H1 (cell line): Measurements from ENCODE around the gene CCDC24. TPM values are rescaled to one million over a fixed set of nuclear protein-coding genes. Genes with fewer than 3 reads are reported as not detected.

Source experiments
- CTCF ChIA-PET: fragments of 300-600 bp; sonication (Branson Sonifier 250); formaldehyde crosslinking; loops from one replicate; lab custom pipeline; 2021; ENCODE audit not compliant: partially characterized antibody; lab: Charles Lee
- POLR2A ChIA-PET: fragments of 300-600 bp; sonication (Branson Sonifier 250); formaldehyde crosslinking; loops from one replicate; lab custom pipeline; 2021; ENCODE audit warnings: inconsistent platforms; ENCODE audit not compliant: partially characterized antibody; lab: Charles Lee
- DNase-seq, 2 experiments: peaks; one replicate each; pipeline versions ENCODE4 v3.0.0 to v3.0.0-alpha.2; 2010 to 2022; ENCODE audit warnings: low spot score in 2 of 2, low read depth in 1 of 2, mixed read lengths in 1 of 2
- FAIRE-seq: peaks from 2 replicates; lab custom pipeline; 2011; peaks lifted over from hg19 to GRCh38; lab: Jason Lieb, UNC
- H2AFZ ChIP-seq: 2 replicates; pipeline ENCODE4 v1.8.1; 2012; ENCODE audit warnings: low read length, inconsistent platforms
- H2AK5ac ChIP-seq: 2 replicates; pipeline ENCODE4 v1.6.1; 2013; ENCODE audit warnings: low read depth, low read length
- H2BK120ac ChIP-seq: replicated peaks from 2 replicates; pipeline ENCODE3; 2013; ENCODE audit warnings: low read depth, low read length, inconsistent platforms
- H2BK12ac ChIP-seq: 2 replicates; pipeline ENCODE4 v1.6.1; 2013; ENCODE audit warnings: low read depth, low read length
- H2BK15ac ChIP-seq: 2 replicates; pipeline ENCODE4 v1.6.1; 2013; ENCODE audit warnings: low read length
- H2BK20ac ChIP-seq: 2 replicates; pipeline ENCODE4 v1.6.1; 2013; ENCODE audit warnings: low read length
- H2BK5ac ChIP-seq: 2 replicates; pipeline ENCODE4 v1.6.1; 2013; ENCODE audit warnings: low read depth, low read length
- H3K14ac ChIP-seq: 2 replicates; pipeline ENCODE4 v1.6.1; 2013; ENCODE audit warnings: inconsistent platforms; ENCODE audit not compliant: insufficient read length
- H3K18ac ChIP-seq: 2 replicates; pipeline ENCODE4 v1.6.1; 2013; ENCODE audit warnings: low read length; ENCODE audit errors: extremely low read depth
- H3K23ac ChIP-seq: 2 replicates; pipeline ENCODE4 v1.6.1; 2013; ENCODE audit warnings: inconsistent platforms; ENCODE audit not compliant: insufficient read length
- H3K23me2 ChIP-seq: 2 replicates; pipeline ENCODE4 v1.6.1; 2013; ENCODE audit warnings: low read depth, low read length
- H3K27ac ChIP-seq: 2 replicates; pipeline ENCODE4 v1.6.1; 2011; ENCODE audit warnings: low read depth, low read length, inconsistent platforms
- H3K27me3 ChIP-seq, 4 experiments: replicated peaks in 1 of 4; 1 replicate in 1 of 4; 2 replicates in 3 of 4; pipeline versions ENCODE4 v1.6.1 to v1.8.1; 2011 to 2013; ENCODE audit warnings: low read length in 3 of 4, mild to moderate bottlenecking in 3 of 4, inconsistent platforms in 2 of 4, mixed read lengths in 2 of 4, moderate library complexity in 1 of 4; ENCODE audit not compliant: control insufficient read depth in 3 of 4, insufficient read depth in 3 of 4; ENCODE audit errors: extremely low read depth in 1 of 4
- H3K36me3 ChIP-seq, 4 experiments: 2 replicates each; pipeline versions ENCODE4 v1.6.1 to v1.8.1; 2011 to 2013; ENCODE audit warnings: mild to moderate bottlenecking in 4 of 4, low read length in 3 of 4, moderate library complexity in 2 of 4, control low read depth in 1 of 4, inconsistent platforms in 1 of 4; ENCODE audit not compliant: insufficient read depth in 4 of 4, control insufficient read depth in 2 of 4
- H3K4ac ChIP-seq: replicated peaks from 2 replicates; pipeline ENCODE3; 2013; ENCODE audit warnings: low read length, low read depth, mixed read lengths, inconsistent platforms; ENCODE audit not compliant: insufficient read length
- H3K4me1 ChIP-seq, 4 experiments: replicated peaks in 1 of 4; 1 replicate in 1 of 4; 2 replicates in 3 of 4; pipeline versions ENCODE4 v1.6.1 to v1.8.1; 2011 to 2013; ENCODE audit warnings: low read length in 3 of 4, inconsistent platforms in 2 of 4, mixed read lengths in 1 of 4; ENCODE audit not compliant: insufficient read depth in 4 of 4, control insufficient read depth in 3 of 4
- H3K4me2 ChIP-seq, 2 experiments: 2 replicates each; pipeline versions ENCODE4 v1.6.1 to v1.8.1; 2011 to 2013; ENCODE audit warnings: low read depth in 2 of 2, low read length in 2 of 2, control low read depth in 1 of 2, inconsistent platforms in 1 of 2, mild to moderate bottlenecking in 1 of 2; ENCODE audit not compliant: insufficient read depth in 1 of 2
- H3K4me3 ChIP-seq, 4 experiments: fragments of 200-600, 300-600 bp in 1 of 4; sonication (generic), shearing (Covaris generic), sonication (Bioruptor Twin) in 1 of 4; 2 replicates each; pipeline versions ENCODE4 v1.5.1 to v1.8.1; 2011 to 2016; ENCODE audit warnings: low read length in 4 of 4, low read depth in 3 of 4, control low read depth in 2 of 4, inconsistent platforms in 2 of 4, mild to moderate bottlenecking in 2 of 4, mixed read lengths in 1 of 4, moderate library complexity in 1 of 4; ENCODE audit not compliant: insufficient read depth in 2 of 4; ENCODE audit errors: extremely low read depth in 1 of 4
- H3K56ac ChIP-seq: replicated peaks from 2 replicates; pipeline ENCODE3; 2013; ENCODE audit warnings: low read depth, mild to moderate bottlenecking, mixed read lengths, low read length, inconsistent platforms; ENCODE audit not compliant: insufficient read length
- H3K79me1 ChIP-seq: 2 replicates; pipeline ENCODE4 v1.6.1; 2013; ENCODE audit warnings: low read depth, low read length, control low read depth
- H3K79me2 ChIP-seq, 2 experiments: 2 replicates each; pipeline versions ENCODE4 v1.6.1 to v1.8.1; 2012 to 2013; ENCODE audit warnings: low read length in 2 of 2, mild to moderate bottlenecking in 2 of 2, inconsistent platforms in 1 of 2; ENCODE audit not compliant: insufficient read depth in 2 of 2, control insufficient read depth in 1 of 2
- H3K9ac ChIP-seq, 4 experiments: replicated peaks in 1 of 4; 1 replicate in 1 of 4; 2 replicates in 3 of 4; pipeline versions ENCODE4 v1.6.1 to v1.8.1; 2011 to 2013; ENCODE audit warnings: low read depth in 3 of 4, low read length in 3 of 4, control low read depth in 2 of 4, mild to moderate bottlenecking in 2 of 4, moderate library complexity in 2 of 4, inconsistent platforms in 1 of 4; ENCODE audit errors: extremely low read depth in 1 of 4
- H3K9me3 ChIP-seq, 2 experiments: 2 replicates each; pipeline versions ENCODE4 v1.6.1 to v1.8.1; 2012 to 2013; ENCODE audit warnings: mild to moderate bottlenecking in 2 of 2, moderate library complexity in 2 of 2, control low read depth in 1 of 2, inconsistent platforms in 1 of 2, low read depth in 1 of 2, low read length in 1 of 2, mixed read lengths in 1 of 2; ENCODE audit not compliant: insufficient read depth in 2 of 2
- H4K20me1 ChIP-seq, 2 experiments: replicated peaks in 1 of 2; 2 replicates each; pipeline versions ENCODE3 to v1.8.1; 2011 to 2013; ENCODE audit warnings: inconsistent platforms in 2 of 2, low read length in 2 of 2, mild to moderate bottlenecking in 1 of 2; ENCODE audit not compliant: insufficient read depth in 2 of 2, control insufficient read depth in 1 of 2
- H4K5ac ChIP-seq: 2 replicates; pipeline ENCODE4 v1.6.1; 2013; ENCODE audit warnings: low read length, low read depth, mixed read lengths, inconsistent platforms; ENCODE audit not compliant: insufficient read length
- H4K8ac ChIP-seq: 2 replicates; pipeline ENCODE4 v1.8.0; 2013; ENCODE audit warnings: mild to moderate bottlenecking, moderate library complexity, low read length, inconsistent platforms; ENCODE audit not compliant: insufficient read depth; ENCODE audit errors: extremely low read depth
- H4K91ac ChIP-seq: replicated peaks from 2 replicates; pipeline ENCODE3; 2013; ENCODE audit warnings: low read length, mixed read lengths, inconsistent platforms; ENCODE audit not compliant: insufficient read length
- ATF3 ChIP-seq: IDR thresholded peaks from 2 replicates; pipeline ENCODE4 v1.6.1; 2011; ENCODE audit warnings: low read depth, mild to moderate bottlenecking, low read length; ENCODE audit not compliant: insufficient read depth
- CEBPB ChIP-seq: IDR thresholded peaks from 2 replicates; pipeline ENCODE4 v1.6.1; 2012; ENCODE audit warnings: low read depth, low read length
- EP300 ChIP-seq, 2 experiments: IDR thresholded peaks; 1 replicate in 1 of 2; 2 replicates in 1 of 2; pipeline ENCODE4 v1.6.1; 2011 to 2012; ENCODE audit warnings: low read depth in 2 of 2, low read length in 2 of 2, mild to moderate bottlenecking in 2 of 2, borderline replicate concordance in 1 of 2, inconsistent platforms in 1 of 2, moderate library complexity in 1 of 2
- EZH2 ChIP-seq: fragments of 200-600 bp; sonication (generic); IDR thresholded peaks from 2 replicates; pipeline ENCODE4 v1.7.1; 2012; ENCODE audit warnings: low read depth, mild to moderate bottlenecking, moderate library complexity, low read length, inconsistent platforms; ENCODE audit not compliant: severe bottlenecking
- KDM5A ChIP-seq: fragments of 200-600 bp; IDR thresholded peaks from 2 replicates; pipeline ENCODE4 v1.7.1; 2012; ENCODE audit warnings: mild to moderate bottlenecking, low read length, inconsistent platforms, mixed read lengths
- MAX ChIP-seq: IDR thresholded peaks from 2 replicates; pipeline ENCODE4 v1.6.1; 2012; ENCODE audit warnings: inconsistent platforms
- RNF2 ChIP-seq: fragments of 200-900, 300-1000 bp; sonication (generic); IDR thresholded peaks from 2 replicates; pipeline ENCODE4 v1.7.1; 2016; ENCODE audit warnings: borderline replicate concordance, low read depth, mild to moderate bottlenecking, antibody characterized with exemption, low read length; ENCODE audit not compliant: poor library complexity, severe bottlenecking; ENCODE audit errors: missing control alignments
- SP4 ChIP-seq: IDR thresholded peaks from 2 replicates; pipeline ENCODE4 v1.6.1; 2012; ENCODE audit warnings: low read length, inconsistent platforms
- SRF ChIP-seq: IDR thresholded peaks from 2 replicates; pipeline ENCODE4 v1.6.1; 2011; ENCODE audit warnings: mild to moderate bottlenecking, low read depth, low read length, moderate library complexity
- WGBS, 2 experiments: shearing (Covaris generic) in 1 of 2; methylation state at CpG; one replicate each; pipeline versions ENCODE4 v1.1.6 to v1.1.7; 2013 to 2015; ENCODE audit warnings: low lambda C conversion rate in 2 of 2, mixed read lengths in 2 of 2, inconsistent platforms in 1 of 2, low coverage in 1 of 2, missing lambda C conversion rate in 1 of 2; ENCODE audit not compliant: insufficient replicate concordance in 2 of 2, insufficient coverage in 1 of 2, insufficient read length in 1 of 2; ENCODE audit errors: extremely low coverage in 1 of 2, missing lambda C conversion rate in 1 of 2; 5-methylcytosine and 5-hydroxymethylcytosine counted together
- polyA plus RNA-seq, 7 experiments: library from polyadenylated mRNA; depleted of rRNA in 3 of 7; stranded (reverse) in 5 of 7; unstranded in 2 of 7; fragments of >200 nt in 5 of 7; fragments of 200-250 nt in 2 of 7; gene quantifications; 1 replicate in 5 of 7; 2 replicates in 1 of 7; 4 replicates in 1 of 7; pipeline versions ENCODE4 v1.2.1 to v1.2.3, GENCODE V29; 2011 to 2013; ENCODE audit warnings: missing spikeins in 2 of 7, mixed read lengths in 2 of 7
- total RNA-seq: library from RNA; stranded (reverse); fragmentation: NEBNext Ultra II Directional; extraction: Animal tissue kit (Norgen Biotek cat#: 25700); gene quantifications from 2 replicates; pipeline ENCODE4 v1.2.1, GENCODE V29; 2021

CCDC24 gene
- total and polyA plus RNA-seq, 2 of the 8 experiments (the other 6 are each of a cell fraction or from before 2014, with no cell fraction given), result 11.2 to 11.4 TPM

- Histone ChIP-seq H4K8ac (peak within 1 kb of the TSS; percentile 96), H3K27me3 (no peaks in the 10 kb centered on the region), H3K23me2 (peaks cover 23% of the 10 kb centered on the region), H3K79me2 (peaks cover 0 to 25% of the 10 kb centered on the region in 2 experiments; a peak in 2 of 4 replicates), H3K4me3 (peak within 1 kb of the TSS; percentile 79 to 88 (median 82)), H2AFZ (peak within 1 kb of the TSS; percentile 55), H3K9me3 (no peaks in the 10 kb centered on the region), H3K36me3 (peaks cover 2 to 33% (median 17%) of the 10 kb centered on the region in 4 experiments; a peak in 7 of 8 replicates), H3K4me1 (peaks cover 6 to 18% (median 12%) of the 10 kb centered on the region in 4 experiments), H4K91ac (peak within 1 kb of the TSS; percentile 80), H3K4ac (peak within 1 kb of the TSS; percentile 64), H3K14ac (no peak within 1 kb of the TSS), H3K4me2 (peak within 1 kb of the TSS; percentile 81 to 85), H2AK5ac (no peak within 1 kb of the TSS), H4K20me1 (peaks cover 4 to 24% of the 10 kb centered on the region in 2 experiments), H2BK5ac (peak within 1 kb of the TSS; percentile 94; the same call in 1 of the 2 replicates), H3K9ac (peak within 1 kb of the TSS; percentile 62 to 89 (median 80)), H2BK12ac (no peak within 1 kb of the TSS; the same call in 1 of the 2 replicates), H3K23ac (no peak within 1 kb of the TSS), H3K56ac (peak within 1 kb of the TSS; percentile 64), H4K5ac (peak within 1 kb of the TSS; percentile 79), H3K18ac (peak within 1 kb of the TSS; percentile 71), H3K79me1 (peaks cover 14% of the 10 kb centered on the region), H3K27ac (peak within 1 kb of the TSS; percentile 85), H2BK15ac (peak within 1 kb of the TSS; percentile 46; the same call in 1 of the 2 replicates), H2BK120ac (no peak within 1 kb of the TSS), H2BK20ac (no peak within 1 kb of the TSS)
- DNase-seq (peak; percentile 69 to 97), FAIRE-seq (no peak)
- ChIA-PET CTCF (interaction anchor here (0.6 to 9.2 kb wide), 16 partner anchors 14 to 1323 kb away, joined by 3 to 79 read pairs (median 4); partner anchors contain the start of genes CCDC24 and IPO13), POLR2A (interaction anchor here (0.6 to 12.9 kb wide), 25 partner anchors 12 to 657 kb away, joined by 3 to 189 read pairs (median 4); partner anchors contain the start of genes CCDC24, IPO13 and KDM4A)
- 1% methylated on average over 82 of the region's 93 CpGs; no CpG with 5 or more reads in 1 of the 2 experiments for WGBS, 2 experiments
- TF ChIP-seq SRF (peak; percentile 76), SP4 (no peak), EP300 (IDR thresholded peaks at IDR 0.05; ENCODE audit: borderline replicate concordance in 1 of 2, low read depth in 2 of 2, low read length in 2 of 2) (no peak), MAX (peak; percentile 94), RNF2 (no peak), ATF3 (peak; percentile 99), EZH2 (no peak), KDM5A (0 out of 2 replicates have a peak, but pooled peaks have one; percentile 61), CEBPB (no peak)
These were observed 16.8 kb upstream of the CCDC24 start, which contains the start of gene ATP6V0B for GRCh38 chr1:43974443-43975248. ATP6V0B (plus strand) TSS chr1:43974960; CDS start chr1:43975041, 81 bp downstream.
